HG03060 (cell line): ENCODE measurements around the gene KCNQ1.

ENCODE experiments used
- ATAC-seq: cut with Tn5 transposase; IDR thresholded peaks from one replicate; pipeline ENCODE4 v1.9.1; 2021; ENCODE audit warnings: low read depth, moderate number of reproducible peaks; ENCODE audit not compliant: unreplicated experiment

Gene KCNQ1

DNA sequence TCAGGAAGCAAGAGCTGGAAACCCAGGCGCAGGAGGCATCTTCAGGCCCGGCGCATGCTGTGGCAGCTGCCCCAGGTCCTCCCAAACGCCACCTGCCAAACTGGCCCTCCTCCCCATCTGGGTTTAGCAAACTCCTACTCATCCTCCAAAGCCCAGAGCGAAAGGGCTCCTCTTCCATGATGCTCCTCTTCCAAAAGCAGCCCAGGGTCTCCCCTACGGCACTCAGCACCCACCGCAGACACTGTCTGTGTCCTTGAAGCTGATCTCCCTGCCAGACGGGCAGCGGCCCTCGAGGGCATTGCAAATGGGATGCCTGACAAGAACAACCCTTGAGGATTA is 414.9 kb downstream of the KCNQ1 start:
- ATAC-seq, result no peak

DNA sequence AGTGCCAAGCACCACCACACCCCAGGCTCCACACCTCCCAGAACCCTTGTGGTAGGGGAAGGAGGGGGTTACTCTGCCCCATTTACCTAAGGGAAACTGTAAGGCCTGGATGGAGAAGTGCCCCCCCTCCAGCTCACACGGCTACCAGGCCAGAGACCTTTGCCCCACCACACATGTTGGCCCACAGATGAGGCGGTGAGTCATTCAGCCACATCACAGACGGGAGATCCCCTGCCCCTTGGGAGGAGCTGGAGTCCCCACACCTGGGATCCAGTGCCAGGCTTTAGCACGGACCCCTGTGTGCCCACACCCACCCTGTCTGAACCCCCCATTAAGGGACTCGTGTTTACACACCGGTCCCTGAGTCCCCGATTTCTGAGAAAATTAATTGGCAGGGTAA is 415.8 kb downstream of the KCNQ1 start:
- no peak for ATAC-seq

DNA sequence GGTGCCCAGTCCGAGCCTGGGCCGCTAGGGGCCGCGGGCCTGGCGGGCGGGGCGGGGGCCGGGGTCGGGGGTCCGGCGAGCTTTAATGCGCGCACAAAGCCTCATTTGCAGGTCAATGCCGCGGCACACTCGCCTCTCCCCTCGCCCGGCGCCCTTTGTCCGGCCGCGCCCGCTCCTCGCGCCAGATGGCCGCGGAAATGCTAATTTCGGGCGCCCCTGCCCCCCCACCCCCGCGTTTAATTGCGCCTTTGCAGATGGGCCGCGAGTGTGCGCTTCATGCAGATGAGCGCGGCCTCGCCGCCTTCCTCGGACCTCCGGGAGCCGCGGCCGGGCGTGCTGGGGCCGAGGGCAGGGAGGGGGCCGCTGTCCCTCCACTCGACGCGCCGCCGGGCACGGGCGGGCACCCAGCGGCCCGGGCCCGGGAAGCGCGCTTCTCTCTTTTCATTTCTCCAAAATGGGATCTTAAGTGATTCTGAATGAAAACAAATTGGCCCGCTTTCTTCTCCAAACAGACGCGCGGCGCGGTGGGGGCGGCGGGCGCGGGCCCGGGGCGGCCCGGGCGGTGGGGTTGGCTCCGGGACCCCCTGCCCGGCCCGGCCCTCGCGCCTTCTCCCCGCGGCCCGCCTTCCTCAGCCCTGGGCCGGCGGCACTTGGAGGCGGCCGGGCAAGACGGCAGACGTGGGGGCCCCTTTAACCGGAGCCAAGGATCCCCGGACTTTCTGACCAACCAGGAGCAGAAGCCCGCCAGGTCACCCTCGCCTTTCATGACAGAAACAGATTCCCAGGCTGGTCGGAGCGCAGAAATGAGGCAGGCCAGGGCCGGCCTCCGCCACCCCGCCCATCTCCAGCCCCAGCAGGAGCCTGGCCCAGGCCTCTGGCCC is 417.8 kb downstream of the KCNQ1 start:
- ATAC-seq, result no peak

DNA sequence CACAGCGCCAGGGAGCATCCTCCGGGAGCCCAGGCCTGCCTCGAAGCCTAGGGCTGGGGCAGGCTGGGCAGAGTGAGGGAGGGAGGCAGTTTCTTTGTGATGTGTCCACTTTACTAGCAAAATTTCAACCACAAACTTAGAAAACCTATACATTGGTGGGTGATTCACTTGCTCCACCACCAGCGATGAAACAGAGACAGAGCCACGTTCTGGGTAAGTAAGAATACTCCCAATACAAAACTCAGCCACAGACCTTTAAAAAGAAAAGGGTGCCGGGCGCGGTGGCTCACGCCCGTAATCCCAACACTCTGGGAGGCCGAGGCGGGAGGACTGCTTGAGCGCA is 418.4 kb downstream of the KCNQ1 start:
- ATAC-seq, result no peak

DNA sequence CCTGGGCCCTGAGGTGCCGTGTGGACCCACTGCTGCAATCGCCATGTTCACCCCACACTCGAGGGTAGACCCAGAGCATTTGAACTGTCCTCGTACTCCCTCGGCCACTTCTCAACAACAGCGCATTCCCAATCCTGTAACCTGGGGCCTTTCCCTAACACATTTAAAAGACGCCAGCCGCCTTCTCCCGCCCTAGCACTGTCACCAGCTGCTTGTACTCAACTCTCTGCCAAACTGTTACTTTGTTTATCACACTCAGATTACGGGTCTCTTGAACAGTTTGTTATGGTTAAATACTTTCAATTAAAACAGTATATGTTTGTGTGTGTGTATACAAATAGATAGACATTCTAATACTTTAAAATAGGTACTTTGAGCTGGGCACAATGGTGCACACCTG is 420.1 kb downstream of the KCNQ1 start:
- ATAC-seq, result no peak

DNA sequence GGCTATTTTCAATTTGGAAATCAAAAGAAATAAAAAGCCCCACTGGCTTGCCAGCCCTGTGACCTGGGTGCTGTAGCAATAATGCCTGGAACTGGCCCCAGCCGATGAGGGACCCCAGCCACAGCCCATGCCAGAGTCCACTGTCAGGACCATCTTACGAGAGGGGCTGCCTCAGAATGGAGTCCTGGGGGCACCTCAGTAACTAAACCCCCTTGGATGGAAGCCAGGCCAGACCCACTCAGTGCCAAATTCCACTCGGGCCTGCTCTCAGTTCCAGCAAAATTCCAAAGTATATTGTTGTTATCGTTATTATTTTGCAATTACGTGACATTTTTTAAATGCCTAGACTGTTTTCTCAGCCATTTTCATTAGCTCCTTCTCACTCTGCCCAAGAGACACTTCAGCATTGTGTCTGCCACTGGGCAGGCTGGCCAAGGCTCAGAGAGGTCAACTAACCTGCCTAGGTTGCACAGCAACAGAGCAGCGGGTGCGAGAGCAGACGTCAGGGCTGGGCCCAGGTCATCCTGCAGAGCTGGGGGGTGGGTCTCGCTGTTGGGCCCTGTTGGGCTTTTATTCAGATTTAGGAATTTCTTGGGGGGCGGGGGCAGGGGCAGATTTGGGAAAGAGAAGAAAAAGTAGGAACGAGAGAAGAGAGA is 421.2 kb downstream of the KCNQ1 start:
- no peak for ATAC-seq

DNA sequence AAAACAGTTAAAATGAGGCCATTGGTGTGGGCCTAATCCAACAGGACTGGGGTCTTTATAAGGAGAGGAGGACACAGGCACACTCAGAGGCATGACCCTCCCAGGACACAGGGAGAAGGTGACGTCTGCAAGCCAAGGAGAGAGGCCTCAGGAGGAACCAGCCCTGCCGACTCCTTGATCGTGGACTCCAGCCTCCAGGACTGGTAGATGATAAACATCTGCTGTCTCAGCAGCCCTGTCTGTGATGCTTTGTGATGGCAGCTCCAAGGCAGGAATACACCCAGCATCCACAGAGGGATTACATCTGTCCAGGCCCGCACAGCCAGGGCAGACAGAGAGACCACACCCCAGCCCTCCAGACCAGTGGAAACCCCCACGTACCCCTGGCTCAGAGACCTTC is 422.3 kb downstream of the KCNQ1 start:
- ATAC-seq, result no peak

DNA sequence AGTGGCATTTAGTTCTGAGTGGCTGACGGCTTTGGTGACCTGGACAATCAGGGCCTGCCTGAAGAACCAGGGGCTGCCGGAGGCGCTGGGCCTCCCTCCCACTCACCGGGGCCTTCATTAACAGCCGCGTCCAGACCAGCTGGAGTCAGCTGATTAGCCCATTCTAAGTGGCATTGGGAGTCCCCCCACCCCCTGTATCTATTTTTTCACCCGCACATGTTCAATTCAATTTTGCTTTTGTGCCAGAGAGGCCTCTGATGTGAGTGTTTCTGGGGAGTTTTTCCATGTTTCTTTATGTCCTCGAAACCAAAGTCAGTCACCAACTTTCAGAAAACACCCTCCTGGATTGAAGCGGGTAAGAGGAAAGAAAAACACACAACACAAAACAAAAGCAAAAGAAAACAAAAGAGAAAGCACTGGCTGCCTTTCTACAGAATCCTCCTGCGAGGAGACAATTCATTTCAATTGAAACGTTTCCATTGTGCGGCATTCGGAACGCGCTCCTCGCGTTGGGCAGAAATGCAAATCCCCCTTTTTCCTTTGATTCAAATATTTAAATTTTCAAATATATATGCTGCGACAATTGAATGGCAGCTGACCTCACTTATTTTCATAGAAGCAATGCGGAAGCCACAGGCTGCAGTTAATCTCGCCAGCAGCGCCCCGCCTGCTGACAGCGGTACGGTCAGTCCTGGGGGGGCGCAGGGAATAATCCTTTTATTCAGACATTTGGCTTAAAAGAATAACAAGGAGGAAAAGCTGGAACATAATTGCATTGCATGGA is 423.1 kb downstream of the KCNQ1 start:
- no peak for ATAC-seq

DNA sequence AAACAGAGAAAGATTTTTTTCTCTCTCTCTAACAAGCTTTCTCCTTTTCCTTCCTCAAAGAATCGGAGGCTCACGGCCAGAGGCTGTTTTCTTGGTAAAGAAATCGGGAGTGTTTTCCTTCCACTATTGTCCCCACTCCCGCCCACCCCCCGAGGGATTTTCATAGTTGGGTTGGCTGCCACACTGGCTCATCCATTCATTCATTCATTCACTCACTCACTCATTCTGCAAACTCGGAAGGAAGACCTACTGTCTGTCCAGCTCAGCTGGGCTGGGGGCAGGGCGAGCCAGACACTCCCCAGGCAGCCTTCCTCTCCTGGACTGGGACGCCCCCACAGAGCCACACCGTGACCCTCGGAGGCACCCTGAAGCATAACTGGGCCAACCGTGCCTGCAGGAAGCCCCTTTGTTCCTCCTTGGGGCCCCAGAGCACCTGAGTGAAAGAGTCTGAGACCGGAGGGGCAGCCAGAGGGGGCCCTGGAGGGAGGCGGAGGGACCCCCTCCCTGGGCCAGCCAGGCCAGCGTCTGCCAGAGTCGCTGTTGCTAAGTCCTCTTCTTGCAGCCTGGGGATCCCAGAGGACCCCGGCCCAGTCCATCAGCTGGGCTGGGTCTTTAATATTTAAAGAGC is 423.8 kb downstream of the KCNQ1 start:
- ATAC-seq, result no peak

DNA sequence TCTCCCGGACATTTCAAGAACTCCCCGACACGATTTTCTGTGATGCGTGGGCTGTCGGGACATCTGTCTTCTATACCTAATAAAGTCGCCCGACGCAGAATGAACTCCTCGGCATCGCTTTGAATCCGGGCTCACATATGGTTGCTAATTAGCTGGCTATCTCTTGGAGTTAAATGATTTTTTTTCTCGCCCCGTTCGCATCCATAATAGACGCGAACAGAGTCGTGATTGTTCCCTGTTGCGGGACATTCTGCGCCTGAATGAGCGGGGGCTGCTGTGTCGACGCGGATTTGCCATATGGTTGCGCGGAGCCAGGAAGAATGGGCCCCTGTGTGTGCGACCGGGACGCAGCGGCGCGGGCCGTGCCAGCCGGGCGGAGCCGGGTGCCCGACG is 424.3 kb downstream of the KCNQ1 start:
- no peak for ATAC-seq

DNA sequence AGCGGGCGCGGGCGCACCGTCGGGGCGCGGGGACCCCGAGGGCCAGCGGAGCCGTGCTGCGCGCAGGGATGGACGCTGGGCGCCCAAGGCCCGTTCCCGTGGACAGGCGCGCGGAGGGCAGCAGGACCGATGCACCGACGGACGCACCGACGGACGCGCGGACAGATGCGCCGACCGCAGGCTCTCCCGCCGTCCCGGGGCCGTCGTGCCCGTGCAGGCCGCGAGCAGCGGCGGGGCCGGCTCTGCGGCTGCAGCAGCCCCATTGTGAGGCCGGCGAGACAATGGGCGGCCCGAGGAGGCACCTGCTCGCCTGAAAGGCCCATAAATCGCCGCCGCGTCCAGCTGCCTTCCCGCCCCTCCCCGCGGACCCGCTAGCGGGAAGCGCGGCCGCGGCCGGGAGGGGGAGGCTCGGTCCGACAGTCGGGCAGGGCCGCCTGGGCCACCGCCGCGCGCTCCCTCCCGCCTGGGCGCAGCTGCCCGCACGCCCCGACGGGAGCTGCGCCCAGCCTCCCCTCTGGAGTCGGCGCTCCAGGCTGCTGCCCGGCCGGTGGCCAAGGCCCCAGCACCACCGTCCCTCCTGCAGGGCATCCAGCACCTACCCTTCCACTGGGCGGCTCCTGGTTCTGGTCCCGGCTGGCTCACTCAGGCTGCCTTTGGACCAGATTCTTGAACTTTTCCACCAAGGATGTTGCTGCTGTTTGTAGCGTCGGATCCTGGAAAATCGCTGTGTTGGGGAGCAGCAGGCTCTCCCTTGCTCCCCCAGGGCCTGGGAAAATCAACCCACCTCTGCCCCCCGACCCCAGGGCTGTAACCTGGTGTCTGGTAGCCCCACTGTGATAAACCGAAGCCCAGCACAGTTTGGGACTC is 425.0 kb downstream of the KCNQ1 start:
- ATAC-seq, result no peak

DNA sequence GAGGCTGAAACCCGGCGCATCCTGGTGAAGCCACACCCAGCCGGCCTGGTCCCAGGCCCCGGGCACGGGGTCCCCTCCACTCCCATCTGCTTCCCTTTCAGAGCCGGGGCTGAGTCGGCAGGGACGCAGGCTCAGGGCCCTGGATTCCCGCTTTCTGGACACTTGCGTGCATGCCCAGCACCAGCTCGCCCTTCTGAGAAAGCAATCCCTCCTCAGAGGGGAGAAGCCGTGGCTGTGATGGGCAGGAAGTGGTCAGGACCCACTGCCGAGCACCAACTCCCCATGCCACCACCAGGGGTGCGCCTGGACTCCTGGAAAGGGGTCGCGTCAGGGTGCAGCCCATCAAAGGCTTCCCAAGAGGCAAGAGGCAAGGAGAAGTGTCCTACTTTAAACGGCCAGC is 425.7 kb downstream of the KCNQ1 start:
- no peak for ATAC-seq

DNA sequence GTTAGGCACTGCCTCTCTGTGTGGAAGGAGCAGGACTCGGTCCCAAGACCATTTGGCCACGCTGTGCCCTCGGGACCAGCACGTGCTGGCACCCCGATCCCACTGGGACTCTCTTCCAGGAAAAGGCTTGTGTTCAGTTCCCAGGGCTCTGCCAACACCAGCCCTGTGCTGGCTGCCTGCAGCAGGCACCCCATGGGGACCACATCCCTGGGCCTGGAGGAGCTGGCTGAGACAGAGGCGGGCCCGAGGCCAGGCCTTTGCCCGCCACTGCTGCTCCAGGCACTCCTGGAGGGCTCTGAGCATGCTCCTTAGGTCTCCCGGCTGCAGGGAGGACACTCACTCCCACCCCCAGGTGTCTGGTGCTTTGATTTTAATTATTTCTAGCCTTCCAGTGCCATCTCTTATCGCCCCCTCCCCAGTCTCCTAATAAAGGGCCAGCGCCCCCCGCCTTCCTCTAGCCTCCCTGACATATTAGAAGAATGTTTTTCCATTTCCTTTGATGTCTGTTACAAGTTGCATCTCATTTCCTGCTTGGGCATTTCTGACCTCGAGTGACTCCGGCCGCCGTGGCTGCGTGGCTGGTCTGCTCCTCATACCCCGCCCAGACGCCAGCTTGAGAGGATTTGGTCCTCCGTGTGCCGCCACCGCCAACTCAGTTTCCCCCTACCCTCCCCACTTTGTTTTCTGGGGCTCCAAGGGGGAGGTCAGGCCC is 426.3 kb downstream of the KCNQ1 start:
- no peak for ATAC-seq

DNA sequence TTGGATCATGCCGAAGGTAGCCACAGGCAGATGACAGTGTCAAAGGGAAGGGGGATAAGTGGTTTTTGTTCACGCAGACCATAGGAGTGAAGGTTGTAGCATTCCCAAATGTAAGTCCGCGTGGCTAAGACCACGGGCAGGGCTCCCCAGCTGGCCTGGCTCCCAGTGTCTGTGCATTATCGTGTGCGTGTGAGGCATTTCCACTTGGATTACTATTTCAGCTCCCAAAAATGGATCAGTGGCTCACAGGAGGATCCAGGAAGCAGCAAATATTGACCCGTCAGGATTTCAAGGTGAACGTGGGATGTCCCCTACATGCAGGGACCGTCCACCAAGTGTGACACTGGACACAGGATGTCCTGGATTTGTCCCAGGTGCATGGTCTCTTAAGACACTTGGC is 430.2 kb downstream of the KCNQ1 start:
- no peak for ATAC-seq

DNA sequence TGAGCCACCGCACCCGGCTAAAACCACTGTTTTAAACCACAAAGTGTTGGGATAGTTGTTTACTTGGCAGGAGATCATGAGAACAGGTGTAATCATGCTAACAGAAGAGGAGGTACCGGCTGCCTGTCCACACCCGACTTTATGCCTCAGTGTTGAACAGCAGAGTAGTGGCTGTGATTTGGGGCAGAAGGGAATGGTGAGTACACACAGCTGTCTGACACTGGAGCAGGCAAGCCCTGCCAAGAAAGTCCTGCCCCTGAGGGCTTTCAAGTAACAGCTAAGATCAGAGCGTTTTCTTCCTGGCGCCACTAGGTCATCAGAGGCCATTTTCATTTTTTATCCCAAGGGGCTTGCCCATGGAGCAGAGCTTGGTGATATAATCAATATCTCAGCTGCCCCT is 432.7 kb downstream of the KCNQ1 start:
- no peak for ATAC-seq

DNA sequence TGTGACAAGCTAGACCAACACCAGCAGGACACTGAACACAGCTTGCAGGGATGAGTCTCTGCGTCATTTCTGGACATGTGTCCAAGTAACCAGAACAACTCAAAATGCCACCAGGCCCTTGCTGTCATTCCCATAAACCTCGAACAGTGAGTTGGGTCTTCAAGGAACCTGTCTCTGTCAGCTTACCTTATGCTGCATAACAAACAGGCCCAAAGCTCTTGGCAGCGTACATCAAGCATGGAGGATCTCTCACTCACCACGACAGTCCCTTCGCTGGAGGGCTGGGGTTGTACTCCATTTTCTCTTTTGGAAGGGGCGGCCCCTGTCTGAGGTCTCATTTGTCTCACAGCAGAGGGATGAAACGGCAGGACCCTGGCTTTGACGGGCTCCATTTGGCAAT is 434.0 kb downstream of the KCNQ1 start:
- no peak for ATAC-seq

DNA sequence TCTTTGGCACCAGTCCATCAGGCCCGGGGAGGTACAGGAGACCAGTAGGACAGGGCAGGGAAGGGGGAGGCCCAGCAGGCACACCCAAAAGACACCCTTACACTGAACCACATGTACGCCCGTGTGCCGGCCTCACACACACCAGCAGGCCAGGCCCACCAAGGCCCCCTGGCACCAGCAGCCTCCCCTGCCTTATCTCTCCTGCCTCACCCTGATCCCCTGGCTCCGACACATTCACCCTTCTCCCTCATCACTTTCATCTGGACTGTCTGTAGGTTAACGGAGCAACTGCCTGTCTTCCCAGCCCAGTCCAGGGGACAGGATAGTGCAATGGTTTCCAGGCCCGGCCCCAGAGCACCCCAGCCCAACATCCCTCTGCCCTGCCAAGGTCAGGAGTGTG is 435.8 kb downstream of the KCNQ1 start:
- ATAC-seq, result no peak

DNA sequence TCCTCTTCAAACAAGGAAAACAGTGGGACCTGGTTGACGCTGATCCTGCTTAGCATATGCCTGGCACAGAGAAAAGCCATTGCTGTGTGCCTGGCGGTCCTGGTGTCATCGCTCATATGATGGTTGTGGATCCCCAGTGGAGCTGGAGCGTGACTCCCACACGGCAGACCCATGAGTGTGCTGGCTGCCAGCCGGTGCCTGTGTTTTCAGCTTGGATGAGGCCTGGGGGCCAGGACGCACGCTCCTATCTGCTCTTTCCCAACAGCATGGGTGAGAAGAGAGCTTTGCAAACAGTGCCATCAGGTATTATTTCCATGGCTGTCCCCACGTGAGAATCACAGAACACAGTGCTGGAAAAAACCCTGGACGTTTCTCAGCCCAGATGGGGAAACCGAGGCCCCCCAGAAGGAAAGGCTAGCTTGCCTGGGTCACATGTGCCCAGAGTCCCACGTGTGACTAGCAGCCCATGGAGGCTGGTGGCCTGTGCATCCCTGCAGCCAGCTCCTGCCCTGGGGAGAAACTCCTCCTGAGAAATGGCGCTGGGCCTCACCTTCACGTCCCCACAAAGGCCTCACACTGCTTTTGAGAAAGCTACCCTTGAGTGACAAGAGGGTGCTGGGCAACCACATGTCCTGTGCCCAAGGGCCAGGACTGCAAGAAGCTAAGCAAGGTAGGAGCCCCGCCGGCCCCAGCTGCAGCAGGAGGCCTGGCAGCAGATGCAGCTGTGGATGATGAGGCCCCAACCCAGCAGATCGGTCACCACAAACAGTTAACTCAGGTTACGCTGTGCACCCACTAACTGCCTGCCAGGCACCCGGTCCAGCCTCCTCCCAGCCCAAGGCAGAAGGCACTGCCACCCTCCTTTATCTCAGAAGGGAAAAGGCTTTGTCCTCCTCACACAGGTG is 436.5 kb downstream of the KCNQ1 start:
- no peak for ATAC-seq

DNA sequence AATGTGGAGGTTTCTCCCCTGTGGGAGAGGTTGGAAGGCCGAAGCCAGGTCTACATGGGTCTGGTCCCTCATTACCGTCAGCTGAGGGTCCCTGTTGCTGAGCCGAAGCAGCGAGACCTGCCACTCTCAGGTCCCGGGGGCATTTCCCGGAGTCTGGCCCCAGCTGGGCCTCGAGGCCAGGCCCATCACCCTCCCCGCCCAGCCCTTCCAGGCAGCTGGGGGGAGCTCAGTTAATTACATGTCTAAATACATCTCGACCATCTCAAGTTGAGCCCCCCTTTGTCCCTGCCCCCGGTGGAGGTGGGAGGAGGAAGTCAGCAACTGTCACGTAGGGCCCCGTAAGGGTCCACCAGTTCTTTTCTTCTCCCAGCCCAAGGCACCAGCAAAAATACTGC is 437.2 kb downstream of the KCNQ1 start:
- ATAC-seq, result no peak
